ES-I3 (cell line): ENCODE results near the gene IFT52.

Source experiments
- H3K36me3 ChIP-seq: 2 replicates; pipeline ENCODE4 v1.6.1; 2013; ENCODE audit warnings: mild to moderate bottlenecking, low read length, control low read depth, moderate library complexity; ENCODE audit not compliant: insufficient read depth
- H3K4me1 ChIP-seq: 2 replicates; pipeline ENCODE4 v1.6.1; 2013; ENCODE audit warnings: mild to moderate bottlenecking, control low read depth, low read length; ENCODE audit not compliant: insufficient read depth
- H3K9ac ChIP-seq: 2 replicates; pipeline ENCODE4 v1.6.1; 2013; ENCODE audit warnings: low read depth, mild to moderate bottlenecking, low read length, moderate library complexity
- H3K9me3 ChIP-seq: 2 replicates; pipeline ENCODE4 v1.6.1; 2013; ENCODE audit warnings: mild to moderate bottlenecking, low read length, moderate library complexity; ENCODE audit not compliant: control insufficient read depth, insufficient read depth

IFT52 gene

GRCh38 chr20:43559147-43559987 lies 31.4 kb upstream of the IFT52 start:
- Histone ChIP-seq H3K9me3 (no peaks in the 10 kb centered on the region), H3K4me1 (peaks cover 8% of the 10 kb centered on the region; the same call in 1 of the 2 replicates), H3K36me3 (no peaks in the 10 kb centered on the region), H3K9ac (no peak overlapping the region)

- H3K36me3 ChIP-seq, result no peaks in the 10 kb centered on the region
- H3K9me3 ChIP-seq, result no peaks in the 10 kb centered on the region
- no peak overlapping the region for H3K9ac ChIP-seq
- H3K4me1 ChIP-seq, result peaks cover 8% of the 10 kb centered on the region; the same call in 1 of the 2 replicates
These were observed 29.8 kb upstream of the IFT52 start for GRCh38 chr20:43560974-43561373.

GRCh38 chr20:43563429-43563828 lies 27.3 kb upstream of the IFT52 start:
- Histone ChIP-seq H3K4me1 (peaks cover 6% of the 10 kb centered on the region; the same call in 1 of the 2 replicates), H3K9me3 (no peaks in the 10 kb centered on the region), H3K36me3 (no peaks in the 10 kb centered on the region), H3K9ac (no peak overlapping the region)

- Histone ChIP-seq H3K9ac (no peak overlapping the region), H3K9me3 (no peaks in the 10 kb centered on the region), H3K4me1 (peaks cover under 1% of the 10 kb centered on the region; the same call in 1 of the 2 replicates), H3K36me3 (no peaks in the 10 kb centered on the region)
These were observed 26.7 kb upstream of the IFT52 start for GRCh38 chr20:43563991-43564390.

- H3K4me1 ChIP-seq, result no peaks in the 10 kb centered on the region
- H3K36me3 ChIP-seq, result no peaks in the 10 kb centered on the region
- H3K9ac ChIP-seq, result no peak overlapping the region
- no peaks in the 10 kb centered on the region for H3K9me3 ChIP-seq
These were observed 26.3 kb upstream of the IFT52 start for GRCh38 chr20:43564455-43564854.

GRCh38 chr20:43564993-43565757 lies 25.6 kb upstream of the IFT52 start:
- H3K4me1 ChIP-seq, result no peaks in the 10 kb centered on the region
- H3K9ac ChIP-seq, result no peak overlapping the region
- no peaks in the 10 kb centered on the region for H3K36me3 ChIP-seq
- no peaks in the 10 kb centered on the region for H3K9me3 ChIP-seq

GRCh38 chr20:43565758-43566104 lies 25.0 kb upstream of the IFT52 start:
- Histone ChIP-seq H3K9me3 (no peaks in the 10 kb centered on the region), H3K36me3 (no peaks in the 10 kb centered on the region), H3K9ac (no peak overlapping the region), H3K4me1 (no peaks in the 10 kb centered on the region)

GRCh38 chr20:43567477-43567876 lies 23.3 kb upstream of the IFT52 start:
- H3K9me3 ChIP-seq, result no peaks in the 10 kb centered on the region
- no peak overlapping the region for H3K9ac ChIP-seq
- H3K4me1 ChIP-seq, result no peaks in the 10 kb centered on the region
- H3K36me3 ChIP-seq, result no peaks in the 10 kb centered on the region

- Histone ChIP-seq H3K9ac (no peak overlapping the region), H3K9me3 (no peaks in the 10 kb centered on the region), H3K36me3 (no peaks in the 10 kb centered on the region), H3K4me1 (no peaks in the 10 kb centered on the region)
These were observed 22.0 kb upstream of the IFT52 start for GRCh38 chr20:43568706-43569105.

GRCh38 chr20:43569282-43569681 lies 21.5 kb upstream of the IFT52 start:
- Histone ChIP-seq H3K4me1 (no peaks in the 10 kb centered on the region), H3K9me3 (no peaks in the 10 kb centered on the region), H3K36me3 (no peaks in the 10 kb centered on the region), H3K9ac (no peak overlapping the region)

- Histone ChIP-seq H3K9me3 (no peaks in the 10 kb centered on the region), H3K36me3 (no peaks in the 10 kb centered on the region), H3K4me1 (no peaks in the 10 kb centered on the region), H3K9ac (no peak overlapping the region)
These were observed 20.2 kb upstream of the IFT52 start for GRCh38 chr20:43570496-43570895.

- Histone ChIP-seq H3K9me3 (no peaks in the 10 kb centered on the region), H3K9ac (no peak overlapping the region), H3K36me3 (no peaks in the 10 kb centered on the region), H3K4me1 (no peaks in the 10 kb centered on the region)
These were observed 19.4 kb upstream of the IFT52 start for GRCh38 chr20:43571310-43571709.

- no peaks in the 10 kb centered on the region for H3K36me3 ChIP-seq
- no peak overlapping the region for H3K9ac ChIP-seq
- H3K9me3 ChIP-seq, result no peaks in the 10 kb centered on the region
- no peaks in the 10 kb centered on the region for H3K4me1 ChIP-seq
These were observed 19.0 kb upstream of the IFT52 start for GRCh38 chr20:43571771-43572170.

- Histone ChIP-seq H3K9me3 (no peaks in the 10 kb centered on the region), H3K9ac (no peak overlapping the region), H3K4me1 (no peaks in the 10 kb centered on the region), H3K36me3 (no peaks in the 10 kb centered on the region)
These were observed 17.8 kb upstream of the IFT52 start for GRCh38 chr20:43572891-43573290.

GRCh38 chr20:43576108-43576507 lies 14.6 kb upstream of the IFT52 start:
- Histone ChIP-seq H3K9ac (no peak overlapping the region), H3K4me1 (no peaks in the 10 kb centered on the region), H3K9me3 (no peaks in the 10 kb centered on the region), H3K36me3 (no peaks in the 10 kb centered on the region)
